HCT116 (cell line): ENCODE measurements around the gene KCND2. TPM values are rescaled to one million over a fixed set of nuclear protein-coding genes. Genes with fewer than 3 reads are reported as not detected.

Experiments
- ATAC-seq: fragments of 200-7000 bp; cut with Tn5 transposase; 2 replicates; pipeline ENCODE4 v1.9.1; 2020; ENCODE audit warnings: mild to moderate bottlenecking, moderate library complexity
- BruUV-seq: library from RNA; stranded (reverse); fragments of 400-500 nt; replicated peaks from 2 replicates; lab custom pipeline; 2021; lab: Mats Ljungman, UMichigan
- CTCF ChIA-PET: fragments of 300-600 bp; sonication (Branson Sonifier 250); formaldehyde crosslinking; loops from one replicate; lab custom pipeline; 2021; ENCODE audit warnings: antibody characterized with exemption; lab: Charles Lee
- POLR2A ChIA-PET: fragments of 300-600, 350-600 bp; sonication (Branson Sonifier 250); formaldehyde crosslinking; loops from one replicate; lab custom pipeline; 2021; ENCODE audit warnings: antibody characterized with exemption; lab: Charles Lee
- RAD21 ChIA-PET, 2 experiments: fragments of 300-600 bp; sonication (Branson Sonifier 250); formaldehyde crosslinking; loops; one replicate each; lab custom pipeline; 2023; ENCODE audit warnings: low total read pairs in 2 of 2; ENCODE audit not compliant: uncharacterized antibody in 2 of 2, unreplicated experiment in 2 of 2, low non-redundant PET in 1 of 2; lab: Charles Lee
- DNase-seq: peaks from one replicate; pipeline ENCODE4 v3.0.0-alpha.2; 2010; ENCODE audit warnings: low read depth, low spot score
- H2AFZ ChIP-seq: fragments of 200-600 bp; shearing (Covaris generic), sonication (generic); 2 replicates; pipeline ENCODE4 v1.6.1; 2017; ENCODE audit warnings: low read depth, mixed run types, mixed read lengths, antibody characterized with exemption, low read length; ENCODE audit not compliant: poor library complexity, severe bottlenecking
- H3K27ac ChIP-seq: 2 replicates; pipeline ENCODE4 v1.5.1; 2012; ENCODE audit warnings: low read depth, low read length
- H3K27me3 ChIP-seq: fragments of 200-600 bp; sonication (generic); 2 replicates; pipeline ENCODE4 v1.6.1; 2016; ENCODE audit warnings: mixed run types, low read length, mixed read lengths; ENCODE audit not compliant: insufficient read depth
- H3K36me3 ChIP-seq, 2 experiments: fragments of 200-500 bp in 1 of 2; fragments of 200-600 bp in 1 of 2; sonication (Bioruptor generic) in 1 of 2; sonication (generic) in 1 of 2; 2 replicates each; pipeline versions ENCODE4 v1.5.1 to v1.6.1; 2014 to 2016; ENCODE audit warnings: low read length in 2 of 2, inconsistent platforms in 1 of 2, mixed read lengths in 1 of 2, mixed run types in 1 of 2; ENCODE audit not compliant: insufficient read depth in 2 of 2, control insufficient read depth in 1 of 2
- H3K4me1 ChIP-seq, 2 experiments: fragments of 200-600 bp in 1 of 2; sonication (generic) in 1 of 2; 2 replicates each; pipeline versions ENCODE4 v1.5.1 to v1.6.1; 2012 to 2017; ENCODE audit warnings: low read length in 2 of 2, inconsistent platforms in 1 of 2, mild to moderate bottlenecking in 1 of 2, mixed read lengths in 1 of 2, mixed run types in 1 of 2, moderate library complexity in 1 of 2; ENCODE audit not compliant: insufficient read depth in 2 of 2, control insufficient read depth in 1 of 2
- H3K4me2 ChIP-seq: fragments of 200-600 bp; sonication (generic); 2 replicates; pipeline ENCODE4 v1.6.1; 2017; ENCODE audit warnings: mixed run types, low read length, mixed read lengths
- H3K4me3 ChIP-seq, 2 experiments: fragments of 200-600 bp in 1 of 2; sonication (generic) in 1 of 2; replicated peaks in 1 of 2; 2 replicates each; pipeline ENCODE4 v1.5.1; 2011 to 2016; ENCODE audit warnings: low read length in 2 of 2, control low read depth in 1 of 2, low read depth in 1 of 2, mild to moderate bottlenecking in 1 of 2, mixed read lengths in 1 of 2, mixed run types in 1 of 2
- H3K79me2 ChIP-seq: fragments of 200-600 bp; sonication (generic); 2 replicates; pipeline ENCODE4 v1.6.1; 2017; ENCODE audit warnings: mild to moderate bottlenecking, mixed run types, low read length, moderate library complexity, mixed read lengths; ENCODE audit not compliant: insufficient read depth
- H3K9ac ChIP-seq: fragments of 200-600 bp; sonication (generic); 2 replicates; pipeline ENCODE4 v1.6.1; 2016; ENCODE audit warnings: low read length, mixed read lengths
- H3K9me2 ChIP-seq: fragments of 200-600 bp; sonication (generic), shearing (Covaris generic); 2 replicates; pipeline ENCODE4 v1.6.1; 2017; ENCODE audit warnings: mixed run types, mild to moderate bottlenecking, moderate library complexity; ENCODE audit not compliant: insufficient read depth
- H3K9me3 ChIP-seq, 2 experiments: fragments of 200-500 bp in 1 of 2; fragments of 200-600 bp in 1 of 2; sonication (Bioruptor generic) in 1 of 2; sonication (generic) in 1 of 2; 2 replicates each; pipeline ENCODE4 v1.6.1; 2014 to 2017; ENCODE audit warnings: low read length in 2 of 2, mixed read lengths in 2 of 2, inconsistent platforms in 1 of 2, low read depth in 1 of 2, mild to moderate bottlenecking in 1 of 2, mixed run types in 1 of 2, moderate library complexity in 1 of 2; ENCODE audit not compliant: control insufficient read depth in 1 of 2, insufficient read depth in 1 of 2
- H4K20me1 ChIP-seq: fragments of 200-600 bp; sonication (generic), shearing (Covaris generic); 2 replicates; pipeline ENCODE4 v1.6.1; 2017; ENCODE audit warnings: mixed run types, mild to moderate bottlenecking, moderate library complexity; ENCODE audit not compliant: insufficient read depth
- ATF3 ChIP-seq: IDR thresholded peaks from 2 replicates; pipeline ENCODE4 v1.6.1; 2012
- CEBPB ChIP-seq: IDR thresholded peaks from 2 replicates; pipeline ENCODE4 v1.6.1; 2012; ENCODE audit warnings: low read depth
- CTCF ChIP-seq, 3 experiments: fragments of 200-600 bp in 1 of 3; sonication (generic) in 1 of 3; IDR thresholded peaks in 2 of 3; conservative IDR thresholded peaks in 1 of 3; 2 replicates each; pipeline ENCODE4 v1.5.1; 2012 to 2017; ENCODE audit warnings: low read depth in 2 of 3, low read length in 2 of 3, antibody characterized with exemption in 1 of 3, borderline replicate concordance in 1 of 3, control low read depth in 1 of 3, mild to moderate bottlenecking in 1 of 3, mixed read lengths in 1 of 3, mixed run types in 1 of 3, moderate library complexity in 1 of 3; ENCODE audit not compliant: insufficient read depth in 1 of 3
- EGR1 ChIP-seq: IDR thresholded peaks from 2 replicates; pipeline ENCODE4 v1.6.1; 2012; ENCODE audit warnings: low read depth
- ELF1 ChIP-seq: IDR thresholded peaks from 2 replicates; pipeline ENCODE4 v1.6.1; 2012; ENCODE audit warnings: low read depth, borderline replicate concordance
- EZH2 ChIP-seq: fragments of 200-600 bp; sonication (generic); IDR thresholded peaks from 2 replicates; pipeline ENCODE4 v1.6.1; 2017; ENCODE audit warnings: antibody characterized with exemption, mixed run types
- EZH2phosphoT487 ChIP-seq: fragments of 200-600 bp; IDR thresholded peaks from 2 replicates; pipeline ENCODE4 v1.6.1; 2018; ENCODE audit warnings: antibody characterized with exemption, borderline replicate concordance
- FOSL1 ChIP-seq: IDR thresholded peaks from 2 replicates; pipeline ENCODE4 v1.6.1; 2012; ENCODE audit warnings: low read depth
- JUND ChIP-seq: IDR thresholded peaks from 2 replicates; pipeline ENCODE4 v1.6.1; 2012
- MAX ChIP-seq: IDR thresholded peaks from 2 replicates; pipeline ENCODE4 v1.6.1; 2012
- POLR2A ChIP-seq: IDR thresholded peaks from 2 replicates; pipeline ENCODE4 v1.7.0; 2011; ENCODE audit warnings: borderline replicate concordance; ENCODE audit not compliant: insufficient read depth, insufficient read length; ENCODE audit errors: extremely low read depth
- POLR2AphosphoS5 ChIP-seq: IDR thresholded peaks from 2 replicates; pipeline ENCODE4 v1.6.1; 2011; ENCODE audit warnings: mild to moderate bottlenecking, low read depth, low read length, moderate library complexity
- REST ChIP-seq: IDR thresholded peaks from 2 replicates; pipeline ENCODE4 v1.6.1; 2012; ENCODE audit warnings: low read depth
- SP1 ChIP-seq: IDR thresholded peaks from 2 replicates; pipeline ENCODE4 v1.6.1; 2012; ENCODE audit warnings: low read depth
- TCF7L2 ChIP-seq: IDR thresholded peaks from 2 replicates; pipeline ENCODE4 v1.7.0; 2011; ENCODE audit warnings: borderline replicate concordance, inconsistent platforms; ENCODE audit not compliant: insufficient read depth, insufficient read length; ENCODE audit errors: extremely low read depth
- ZFX ChIP-seq: fragments of 450-650 bp; IDR thresholded peaks from 2 replicates; pipeline ENCODE4 v1.6.1; 2017
- ZNF274 ChIP-seq: fragments of 200-500 bp; sonication (Bioruptor generic); IDR thresholded peaks from 2 replicates; pipeline ENCODE4 v1.6.1; 2014; ENCODE audit warnings: mild to moderate bottlenecking, low read depth, low read length, inconsistent platforms
- intact Hi-C: fragments of 100-400 bp; cut with micrococcal nuclease; formaldehyde crosslinking; loops from 2 replicates; pipeline ENCODE4 v1.10.0; 2022
- total RNA-seq: library from RNA; stranded (reverse); gene quantifications from one replicate; pipeline ENCODE4 v1.2.1, GENCODE V29; 2021; ENCODE audit not compliant: unreplicated experiment

Gene KCND2
- total RNA-seq, 1 experiment from 2014 or later = 0.05 TPM

- no peak overlapping the region for H3K9ac ChIP-seq
- H3K27me3 ChIP-seq = no peaks in the 10 kb centered on the region
- no peak for DNase-seq
- CTCF ChIA-PET = no interaction called here
- TF ChIP-seq REST (no peak), MAX (no peak), POLR2A (no peak), ZFX (no peak), FOSL1 (no peak), CTCF (IDR thresholded peaks at IDR 0.05 in 2 of 3, conservative IDR thresholded peaks at IDR 0.05 in 1 of 3; ENCODE audit: borderline replicate concordance in 1 of 3, insufficient read depth in 1 of 3, low read depth in 2 of 3, low read length in 2 of 3) (no peak), ATF3 (no peak), EGR1 (no peak), CEBPB (no peak), SP1 (no peak), TCF7L2 (no peak), JUND (no peak), ELF1 (no peak), POLR2AphosphoS5 (no peak), EZH2phosphoT487 (no peak), EZH2 (no peak), ZNF274 (no peak)
- H3K9me3 ChIP-seq = no peaks in the 10 kb centered on the region
- no peak overlapping the region for H3K27ac ChIP-seq
- no peak overlapping the region for H3K4me3 ChIP-seq
- no peak for ATAC-seq
- H3K4me1 ChIP-seq = no peaks in the 10 kb centered on the region
- intact Hi-C loops = loop anchor here (10.0 kb wide), 2 partner anchors 276 to 1364 kb away; no protein-coding TSS in a partner anchor
- no peak overlapping the region for H3K4me2 ChIP-seq
- no peaks in the 10 kb centered on the region for H3K9me2 ChIP-seq
- RAD21 ChIA-PET = no interaction called here
- no peaks in the 10 kb centered on the region for H3K36me3 ChIP-seq
- no peak overlapping the region for H2AFZ ChIP-seq
- H3K79me2 ChIP-seq = no peaks in the 10 kb centered on the region
- BruUV-seq = no TSS peak
- no peaks in the 10 kb centered on the region for H4K20me1 ChIP-seq
- POLR2A ChIA-PET = no interaction called here
These were observed 5.8 kb downstream of the KCND2 start for GRCh38 chr7:120278773-120279172.
